T follicular helper cell (primary cell): ENCODE measurements around the gene CD55.

Source experiments
- DNase-seq: peaks from one replicate; pipeline ENCODE4 v3.0.0-alpha.2; 2020; ENCODE audit warnings: low read depth
- total RNA-seq, 2 experiments: gene quantifications; one replicate each; lab custom pipeline; 2026; lab: John Stamatoyannopoulos, UW

The CD55 gene
- total RNA-seq: 88.1 to 112 reads per million in 2 experiments

GRCh38 chr1:207321079-207321789, at the start of gene CD55:
CD55 (plus strand) TSS chr1:207321678; CDS start chr1:207321766, 88 bp downstream.
- peak; percentile 99 for DNase-seq

- DNase-seq: no peak
Observed at GRCh38 chr1:207274882-207275281, 46.6 kb upstream of the CD55 start.

- DNase-seq: no peak
Observed at GRCh38 chr1:207276465-207276864, 45.0 kb upstream of the CD55 start.

GRCh38 chr1:207277241-207277640, 44.2 kb upstream of the CD55 start:
- no peak for DNase-seq

- DNase-seq: no peak
Observed at GRCh38 chr1:207279652-207280051, 41.8 kb upstream of the CD55 start.

GRCh38 chr1:207280706-207281105, 40.8 kb upstream of the CD55 start:
- no peak for DNase-seq

- DNase-seq: no peak
Observed at GRCh38 chr1:207282058-207282457, 39.4 kb upstream of the CD55 start.

GRCh38 chr1:207282496-207283380, 38.7 kb upstream of the CD55 start:
- DNase-seq: no peak

GRCh38 chr1:207283421-207283820, 38.1 kb upstream of the CD55 start:
- no peak for DNase-seq

GRCh38 chr1:207284209-207284897, 37.1 kb upstream of the CD55 start:
- DNase-seq: no peak

- DNase-seq: no peak
Observed at GRCh38 chr1:207286786-207287468, 34.6 kb upstream of the CD55 start.

- DNase-seq: no peak
Observed at GRCh38 chr1:207288315-207288714, 33.2 kb upstream of the CD55 start.

GRCh38 chr1:207289756-207290155, 31.7 kb upstream of the CD55 start:
- DNase-seq: no peak

GRCh38 chr1:207291723-207292122, 29.8 kb upstream of the CD55 start:
- no peak for DNase-seq

GRCh38 chr1:207298186-207298585, 23.3 kb upstream of the CD55 start:
- no peak for DNase-seq

GRCh38 chr1:207298636-207299398, 22.7 kb upstream of the CD55 start:
- no peak for DNase-seq

GRCh38 chr1:207300970-207301369, 20.5 kb upstream of the CD55 start:
- DNase-seq: no peak

- no peak for DNase-seq
Observed at GRCh38 chr1:207302618-207303393, 18.7 kb upstream of the CD55 start.

- DNase-seq: no peak
Observed at GRCh38 chr1:207304710-207305488, 16.6 kb upstream of the CD55 start.

- DNase-seq: no peak
Observed at GRCh38 chr1:207305489-207305873, 16.0 kb upstream of the CD55 start.
